ENCODE measurements around the gene JAZF1.

JAZF1 gene

GRCh38 chr7:27840313-27840712 lies 340.3 kb downstream of the JAZF1 start:
- DNase-seq (ENCODE audit: low read depth in 2 of 2), result no peak

GRCh38 chr7:27839099-27839498 lies 341.5 kb downstream of the JAZF1 start:
- DNase-seq (ENCODE audit: low read depth in 2 of 2), result no peak

DNA sequence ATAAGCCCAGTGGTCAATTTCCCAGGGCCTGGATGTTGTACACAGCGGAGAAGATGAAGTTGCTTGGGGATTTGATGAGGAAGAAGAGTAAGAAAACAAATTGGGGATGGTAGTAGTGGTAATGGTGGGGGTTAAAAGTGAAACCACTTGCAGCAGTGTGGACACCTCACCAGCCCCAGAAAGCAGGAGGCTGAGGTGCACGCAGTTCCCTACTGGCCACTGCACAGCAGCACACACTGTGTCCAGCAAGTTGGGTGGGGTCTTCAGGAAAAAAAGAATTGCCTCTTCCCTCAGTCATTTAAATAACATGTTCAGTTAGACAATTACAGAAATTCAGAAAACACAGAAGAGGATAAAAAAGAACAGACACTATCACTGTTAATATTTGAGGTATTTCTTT lies 344.1 kb downstream of the JAZF1 start:
- no peak for DNase-seq (ENCODE audit: low read depth in 2 of 2)

- no peak for DNase-seq (ENCODE audit: low read depth in 2 of 2)
These were observed 345.2 kb downstream of the JAZF1 start for GRCh38 chr7:27835376-27835775.

DNA sequence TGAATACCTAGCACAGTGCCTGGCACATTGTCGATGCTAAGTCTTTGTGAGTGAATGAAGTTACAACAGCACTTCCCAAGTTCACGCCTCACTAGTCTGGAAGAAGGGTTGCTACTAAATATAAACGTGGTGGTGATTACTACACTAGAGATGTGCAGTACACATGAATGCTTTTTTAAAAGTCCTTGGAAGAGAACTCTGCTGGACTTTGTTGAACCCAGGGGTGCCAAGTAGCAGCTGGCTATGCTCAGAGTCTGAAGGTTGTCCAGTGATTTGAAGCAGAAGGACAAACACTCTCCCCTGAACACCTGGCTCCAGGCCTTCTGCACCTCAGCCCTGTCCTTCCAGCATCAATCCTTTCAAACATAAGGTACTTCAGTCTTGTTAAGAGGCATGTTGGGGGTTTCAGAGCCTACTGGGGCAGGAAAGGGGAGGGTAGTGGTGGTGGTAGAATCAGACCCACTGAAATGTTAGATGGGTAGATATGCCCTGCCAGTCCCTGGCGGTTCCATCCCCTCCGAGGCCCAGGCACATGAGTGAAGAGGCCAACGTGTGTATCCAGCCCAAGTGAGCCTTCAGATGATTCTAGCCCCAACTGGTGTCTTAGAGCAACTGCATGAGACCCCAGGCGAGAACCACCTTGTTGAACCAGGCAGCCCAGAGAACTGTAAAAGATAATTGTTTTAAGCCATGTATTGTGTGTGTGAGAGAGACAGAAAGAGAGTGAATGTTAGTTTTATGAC lies 346.2 kb downstream of the JAZF1 start:
- DNase-seq (ENCODE audit: low read depth in 2 of 2), result no peak

DNA sequence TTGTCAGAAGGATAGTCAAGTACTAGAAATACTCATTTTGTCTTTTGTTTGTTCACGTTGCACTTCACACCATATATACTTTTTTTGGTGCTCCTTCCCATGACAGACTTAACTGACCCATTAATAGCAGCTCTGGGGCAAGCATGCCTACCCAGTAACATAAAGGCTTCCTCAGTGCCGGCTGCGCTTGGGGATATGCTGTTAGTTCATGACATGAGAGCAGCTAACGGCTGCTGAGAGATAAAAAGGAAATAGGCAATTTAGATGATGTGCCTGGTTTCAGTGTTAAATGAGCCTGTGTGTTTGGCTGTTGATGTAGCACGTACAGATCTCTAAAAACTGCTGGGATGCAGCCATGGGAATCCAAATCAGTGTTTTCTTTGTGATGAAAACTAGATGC lies 354.2 kb downstream of the JAZF1 start:
- no peak for DNase-seq (ENCODE audit: low read depth in 2 of 2)

- DNase-seq (ENCODE audit: low read depth in 2 of 2), result no peak
These were observed 354.7 kb downstream of the JAZF1 start for GRCh38 chr7:27825891-27826290.

- no peak for DNase-seq (ENCODE audit: low read depth in 2 of 2)
These were observed 358.4 kb downstream of the JAZF1 start for GRCh38 chr7:27822245-27822644.

GRCh38 chr7:27812706-27813105 lies 367.9 kb downstream of the JAZF1 start:
- no peak for DNase-seq (ENCODE audit: low read depth in 2 of 2)

- DNase-seq (ENCODE audit: low read depth in 2 of 2), result no peak
These were observed 370.4 kb downstream of the JAZF1 start for GRCh38 chr7:27810186-27810585.

GRCh38 chr7:27808626-27809025 lies 372.0 kb downstream of the JAZF1 start:
- DNase-seq (ENCODE audit: low read depth in 2 of 2), result peak; percentile 30 to 45

GRCh38 chr7:27804139-27804538 lies 376.5 kb downstream of the JAZF1 start:
- DNase-seq (ENCODE audit: low read depth in 2 of 2), result no peak

- no peak for DNase-seq (ENCODE audit: low read depth in 2 of 2)
These were observed 377.6 kb downstream of the JAZF1 start for GRCh38 chr7:27802999-27803398.

DNA sequence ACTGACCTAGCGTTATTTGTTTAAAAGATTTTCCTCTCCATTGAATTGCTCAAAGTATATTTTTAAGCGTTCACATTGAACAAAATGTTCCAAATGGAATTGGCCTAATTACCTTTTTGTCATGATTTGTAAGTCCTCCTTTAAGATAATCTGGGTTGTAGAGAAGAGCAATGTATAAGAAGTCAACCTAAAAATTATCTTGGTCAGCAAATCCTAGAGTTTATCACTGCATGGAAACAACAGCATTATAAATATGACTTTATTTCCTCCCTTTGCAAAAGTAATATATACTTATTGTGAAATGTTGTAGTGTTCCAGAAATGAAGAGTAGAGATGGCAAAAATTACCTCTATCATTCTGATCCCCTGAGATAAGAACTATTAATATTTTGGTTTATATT lies 381.4 kb downstream of the JAZF1 start:
- no peak for DNase-seq (ENCODE audit: low read depth in 2 of 2)

- DNase-seq (ENCODE audit: low read depth in 2 of 2), result no peak
These were observed 384.6 kb downstream of the JAZF1 start for GRCh38 chr7:27795977-27796376.

DNA sequence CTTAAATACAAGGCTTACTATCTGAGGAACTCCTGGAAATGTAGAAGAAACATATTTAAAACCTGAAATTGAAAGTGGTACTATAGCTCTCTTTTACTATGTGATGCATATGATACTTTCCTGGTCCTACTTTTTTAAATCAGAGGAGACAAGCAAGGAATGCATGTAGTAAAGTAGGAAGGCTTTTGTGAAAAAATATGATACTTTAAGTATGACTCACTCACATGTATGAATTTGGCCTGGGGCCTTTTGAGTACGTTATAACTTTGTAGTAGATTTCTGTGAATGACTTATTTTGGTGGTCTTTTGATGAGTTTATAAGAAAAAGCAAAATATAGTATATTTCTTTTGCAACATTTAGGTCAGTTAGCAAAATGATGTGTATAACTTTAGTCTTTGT lies 386.8 kb downstream of the JAZF1 start:
- no peak for DNase-seq (ENCODE audit: low read depth in 2 of 2)

- DNase-seq (ENCODE audit: low read depth in 2 of 2), result no peak
These were observed 392.2 kb downstream of the JAZF1 start for GRCh38 chr7:27788437-27788836.

GRCh38 chr7:27784399-27785053 lies 396.1 kb downstream of the JAZF1 start:
- peak in 1 of 2 experiments; percentile 12 for DNase-seq (ENCODE audit: low read depth in 2 of 2)

GRCh38 chr7:27782849-27783248 lies 397.7 kb downstream of the JAZF1 start:
- DNase-seq (ENCODE audit: low read depth in 2 of 2), result no peak

DNA sequence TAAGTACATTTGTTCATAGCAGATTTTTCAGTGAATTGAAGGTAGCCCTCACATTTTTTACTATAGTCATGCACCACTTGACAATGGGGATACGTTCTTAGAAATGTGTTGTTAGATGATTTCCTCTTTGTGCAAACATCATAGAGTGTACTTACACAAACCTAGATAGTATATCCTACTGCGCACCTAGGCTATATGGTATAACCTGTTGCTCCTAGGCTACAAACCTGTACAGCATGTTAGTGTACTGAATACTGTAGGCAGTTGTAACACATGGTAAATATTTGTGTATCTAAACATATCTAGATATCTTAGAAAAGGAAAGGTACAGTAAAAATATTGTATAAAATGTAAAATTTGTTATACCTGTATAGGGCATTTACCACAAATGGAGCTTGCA lies 399.4 kb downstream of the JAZF1 start:
- no peak for DNase-seq (ENCODE audit: low read depth in 2 of 2)
